ENCODE measurements around the gene NEK9.

The NEK9 gene

GRCh38 chr14:75120541-75121291, 6.1 kb downstream of the NEK9 start:
- no peak overlapping the region for H3K4me2 ChIP-seq (ENCODE audit: low read depth, low read length, poor library complexity, severe bottlenecking)
- no peak overlapping the region for H3K4me3 ChIP-seq (ENCODE audit: insufficient read depth, low read length, poor library complexity, severe bottlenecking)
- H3K9ac ChIP-seq (ENCODE audit: low read length), result no peak overlapping the region
- H3K27me3 ChIP-seq (ENCODE audit: low read length), result no peaks in the 10 kb centered on the region
- peaks cover 8% of the 10 kb centered on the region for H3F3A ChIP-seq (ENCODE audit: insufficient read depth)
- no peaks in the 10 kb centered on the region for H4K20me1 ChIP-seq (ENCODE audit: low read depth, low read length)
- peaks cover 3% of the 10 kb centered on the region for H3K79me2 ChIP-seq (ENCODE audit: insufficient read depth, low read length)
- H3K36me3 ChIP-seq (ENCODE audit: low read length), result peaks cover 17% of the 10 kb centered on the region; the same call in 1 of the 2 replicates
- TF ChIP-seq EZH2phosphoT487 (conservative IDR thresholded peaks at IDR 0.05; ENCODE audit: low read length), result no peak
- TF ChIP-seq CTCF (IDR thresholded peaks at IDR 0.05; ENCODE audit: insufficient read depth, low read length, poor library complexity, severe bottlenecking), result no peak
- no peak overlapping the region for H3K27ac ChIP-seq (ENCODE audit: low read depth, low read length)
- H3K9me2 ChIP-seq (replicated peaks; ENCODE audit: insufficient read depth, low read length), result no peaks in the 10 kb centered on the region
- no peak overlapping the region for H2AFZ ChIP-seq (ENCODE audit: low read depth, low read length, severe bottlenecking)
- no peaks in the 10 kb centered on the region for H3K9me3 ChIP-seq (ENCODE audit: insufficient read depth, low read length)

- Histone ChIP-seq H3K79me2 (ENCODE audit: insufficient read depth, low read length) (no peaks in the 10 kb centered on the region), H3K36me3 (ENCODE audit: low read length) (peaks cover 23% of the 10 kb centered on the region; the same call in 1 of the 2 replicates), H3K4me2 (ENCODE audit: low read depth, low read length, poor library complexity, severe bottlenecking) (no peak overlapping the region), H4K20me1 (ENCODE audit: low read depth, low read length) (no peaks in the 10 kb centered on the region), H3K9me2 (replicated peaks; ENCODE audit: insufficient read depth, low read length) (no peaks in the 10 kb centered on the region), H3K27me3 (ENCODE audit: low read length) (no peaks in the 10 kb centered on the region), H3K9ac (ENCODE audit: low read length) (no peak overlapping the region), H3K9me3 (ENCODE audit: insufficient read depth, low read length) (no peaks in the 10 kb centered on the region), H3K4me3 (ENCODE audit: insufficient read depth, low read length, poor library complexity, severe bottlenecking) (no peak overlapping the region), H3F3A (ENCODE audit: insufficient read depth) (peaks cover 3% of the 10 kb centered on the region; the same call in 1 of the 2 replicates), H3K27ac (ENCODE audit: low read depth, low read length) (no peak overlapping the region), H2AFZ (ENCODE audit: low read depth, low read length, severe bottlenecking) (no peak overlapping the region)
- TF ChIP-seq CTCF (IDR thresholded peaks at IDR 0.05; ENCODE audit: insufficient read depth, low read length, poor library complexity, severe bottlenecking) (no peak), EZH2phosphoT487 (conservative IDR thresholded peaks at IDR 0.05; ENCODE audit: low read length) (no peak)
These were observed 7.8 kb downstream of the NEK9 start for GRCh38 chr14:75119056-75119455.

GRCh38 chr14:75113932-75114539, 12.8 kb downstream of the NEK9 start:
- Histone ChIP-seq H4K20me1 (ENCODE audit: low read depth, low read length) (no peaks in the 10 kb centered on the region), H3K9me2 (replicated peaks; ENCODE audit: insufficient read depth, low read length) (no peaks in the 10 kb centered on the region), H3K27ac (ENCODE audit: low read depth, low read length) (no peak overlapping the region), H2AFZ (ENCODE audit: low read depth, low read length, severe bottlenecking) (no peak overlapping the region), H3K9me3 (ENCODE audit: insufficient read depth, low read length) (no peaks in the 10 kb centered on the region), H3F3A (ENCODE audit: insufficient read depth) (no peaks in the 10 kb centered on the region), H3K27me3 (ENCODE audit: low read length) (no peaks in the 10 kb centered on the region), H3K4me2 (ENCODE audit: low read depth, low read length, poor library complexity, severe bottlenecking) (no peak overlapping the region), H3K4me3 (ENCODE audit: insufficient read depth, low read length, poor library complexity, severe bottlenecking) (no peak overlapping the region), H3K79me2 (ENCODE audit: insufficient read depth, low read length) (no peaks in the 10 kb centered on the region), H3K36me3 (ENCODE audit: low read length) (peaks cover 30% of the 10 kb centered on the region; the same call in 1 of the 2 replicates), H3K9ac (ENCODE audit: low read length) (no peak overlapping the region)
- no peak for TF ChIP-seq CTCF (IDR thresholded peaks at IDR 0.05; ENCODE audit: insufficient read depth, low read length, poor library complexity, severe bottlenecking)
- no peak for TF ChIP-seq EZH2phosphoT487 (conservative IDR thresholded peaks at IDR 0.05; ENCODE audit: low read length)

Data from SU-DHL-6 (cell line).